Uterus (tissue), 4 donors: ENCODE measurements around the gene MAST2. TPM values are rescaled to one million over a fixed set of nuclear protein-coding genes. Genes with fewer than 3 reads are reported as not detected.
"Not testable (repeated sequence)": the region's sequence is repeated elsewhere in the genome, so short reads cannot be mapped to it uniquely, and the experiment has no call there.

Experiments used
- DNase-seq, 2 donors: peaks; one replicate each; pipeline ENCODE4 v3.0.0-alpha.2; 2019 to 2020
- H3K27ac ChIP-seq, 2 donors: fragments of 200-600 bp; sonication (generic); 1 replicate in 1 of 2; 2 replicates in 1 of 2; pipeline ENCODE4 v1.5.1; 2016 to 2018
- H3K27me3 ChIP-seq, 2 donors: fragments of 200-600 bp; sonication (generic); one replicate each; pipeline ENCODE4 v1.5.1; 2018 to 2019; ENCODE audit warnings: control low read depth in 1 of 2
- H3K36me3 ChIP-seq, 2 donors: fragments of 200-600 bp; sonication (generic); one replicate each; pipeline ENCODE4 v1.5.1; 2019; ENCODE audit warnings: control low read depth in 1 of 2
- H3K4me1 ChIP-seq, 2 donors: fragments of 200-600 bp; sonication (generic); one replicate each; pipeline ENCODE4 v1.5.1; 2018 to 2019; ENCODE audit warnings: control low read depth in 1 of 2
- H3K4me3 ChIP-seq, 2 donors: fragments of 200-600 bp; sonication (generic); 1 replicate in 1 of 2; 2 replicates in 1 of 2; pipeline ENCODE4 v1.5.1; 2018 to 2019; ENCODE audit warnings: mild to moderate bottlenecking in 1 of 2
- H3K9me3 ChIP-seq, 2 donors: fragments of 200-600 bp; sonication (generic); one replicate each; pipeline ENCODE4 v1.5.1; 2019; ENCODE audit warnings: control low read depth in 1 of 2
- POLR2A ChIP-seq, 2 donors: fragments of 450-650 bp; IDR thresholded peaks; one replicate each; pipeline ENCODE4 v1.6.1; 2016; ENCODE audit warnings: antibody characterized with exemption in 2 of 2, mild to moderate bottlenecking in 1 of 2, moderate library complexity in 1 of 2
- intact Hi-C: fragments of 100-400 bp; cut with DNase I; formaldehyde crosslinking; loops from one replicate; pipeline ENCODE4 v1.15.1; 2023; ENCODE audit warnings: low total_unique reads
- total RNA-seq, 4 donors: library from RNA; depleted of rRNA in 3 of 4; stranded (reverse); fragments of >200 nt in 3 of 4; gene quantifications; one replicate each; pipeline versions ENCODE4 v1.1.0 to v1.2.4, GENCODE V29; 2014 to 2023
- TF ChIP-seq, protein P1 (sequence below), 4 experiments: fragments of 200-600 bp in 2 of 4; fragments of 450-650 bp in 2 of 4; sonication (generic) in 2 of 4; IDR thresholded peaks; one replicate each; pipeline ENCODE4 v1.5.1; 2016 to 2019; ENCODE audit warnings: antibody characterized with exemption in 4 of 4, mild to moderate bottlenecking in 2 of 4, moderate library complexity in 1 of 4
- donor health status: DM: yes; HTN: yes; CAD: no.

Gene MAST2
- total RNA-seq, 4 donors from 2014 or later = 12.8 to 52.1 (median 36.3) TPM

DNA sequence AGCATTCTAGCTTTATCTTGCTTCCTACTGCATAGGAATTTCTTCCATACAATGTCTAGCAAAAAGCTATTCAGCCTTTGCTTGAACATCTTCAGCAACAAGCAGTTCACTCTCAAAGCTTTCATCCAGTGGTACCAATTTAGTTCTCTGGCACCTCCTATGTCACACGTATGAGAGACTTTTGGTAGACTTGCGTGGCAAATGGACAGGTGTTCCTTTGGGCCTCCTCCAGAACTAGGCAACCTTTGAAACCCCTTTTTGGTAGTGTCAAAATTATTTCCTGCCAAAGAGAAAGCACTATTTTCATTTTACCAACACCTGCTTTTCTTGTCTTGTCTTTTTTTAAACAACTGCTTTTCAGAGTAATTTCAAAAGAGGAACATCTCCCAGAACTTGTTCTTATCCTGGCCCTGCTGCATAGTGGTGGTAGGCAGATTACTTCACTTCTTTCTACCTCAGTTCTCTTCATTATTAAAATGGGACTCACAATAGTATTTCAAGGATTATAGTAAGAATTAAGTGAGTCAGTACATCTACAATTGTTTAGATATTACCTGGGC lies 122.4 kb downstream of the MAST2 start:
- Histone ChIP-seq H3K4me1 (no peaks in the 10 kb centered on the region), H3K4me3 (no peak overlapping the region), H3K27ac (no peak overlapping the region), H3K9me3 (no peaks in the 10 kb centered on the region), H3K36me3 (no peaks in the 10 kb centered on the region), H3K27me3 (no peaks in the 10 kb centered on the region)
- no peak for DNase-seq
- intact Hi-C loops = no loop called here
- TF ChIP-seq POLR2A (IDR thresholded peaks at IDR 0.05) = no peak
- TF ChIP-seq, protein P1, sequence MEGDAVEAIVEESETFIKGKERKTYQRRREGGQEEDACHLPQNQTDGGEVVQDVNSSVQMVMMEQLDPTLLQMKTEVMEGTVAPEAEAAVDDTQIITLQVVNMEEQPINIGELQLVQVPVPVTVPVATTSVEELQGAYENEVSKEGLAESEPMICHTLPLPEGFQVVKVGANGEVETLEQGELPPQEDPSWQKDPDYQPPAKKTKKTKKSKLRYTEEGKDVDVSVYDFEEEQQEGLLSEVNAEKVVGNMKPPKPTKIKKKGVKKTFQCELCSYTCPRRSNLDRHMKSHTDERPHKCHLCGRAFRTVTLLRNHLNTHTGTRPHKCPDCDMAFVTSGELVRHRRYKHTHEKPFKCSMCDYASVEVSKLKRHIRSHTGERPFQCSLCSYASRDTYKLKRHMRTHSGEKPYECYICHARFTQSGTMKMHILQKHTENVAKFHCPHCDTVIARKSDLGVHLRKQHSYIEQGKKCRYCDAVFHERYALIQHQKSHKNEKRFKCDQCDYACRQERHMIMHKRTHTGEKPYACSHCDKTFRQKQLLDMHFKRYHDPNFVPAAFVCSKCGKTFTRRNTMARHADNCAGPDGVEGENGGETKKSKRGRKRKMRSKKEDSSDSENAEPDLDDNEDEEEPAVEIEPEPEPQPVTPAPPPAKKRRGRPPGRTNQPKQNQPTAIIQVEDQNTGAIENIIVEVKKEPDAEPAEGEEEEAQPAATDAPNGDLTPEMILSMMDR (IDR thresholded peaks at IDR 0.05) = no peak

GRCh38 chr1:45926330-45926729 lies 122.9 kb downstream of the MAST2 start:
- H3K9me3 ChIP-seq = no peaks in the 10 kb centered on the region
- no peak for DNase-seq
- TF ChIP-seq, protein P1 (IDR thresholded peaks at IDR 0.05) = no peak
- no peak for TF ChIP-seq POLR2A (IDR thresholded peaks at IDR 0.05)
- H3K4me3 ChIP-seq = no peak overlapping the region
- H3K27ac ChIP-seq = no peak overlapping the region
- no peaks in the 10 kb centered on the region for H3K27me3 ChIP-seq
- no peaks in the 10 kb centered on the region for H3K4me1 ChIP-seq
- H3K36me3 ChIP-seq = no peaks in the 10 kb centered on the region
- intact Hi-C loops = no loop called here

- H3K9me3 ChIP-seq, H3K27ac ChIP-seq, H3K4me3 ChIP-seq, H3K36me3 ChIP-seq, H3K27me3 ChIP-seq, DNase-seq, H3K4me1 ChIP-seq, intact Hi-C loops: not testable (repeated sequence)
These were observed 124.0 kb downstream of the MAST2 start for GRCh38 chr1:45927231-45927915.

DNA sequence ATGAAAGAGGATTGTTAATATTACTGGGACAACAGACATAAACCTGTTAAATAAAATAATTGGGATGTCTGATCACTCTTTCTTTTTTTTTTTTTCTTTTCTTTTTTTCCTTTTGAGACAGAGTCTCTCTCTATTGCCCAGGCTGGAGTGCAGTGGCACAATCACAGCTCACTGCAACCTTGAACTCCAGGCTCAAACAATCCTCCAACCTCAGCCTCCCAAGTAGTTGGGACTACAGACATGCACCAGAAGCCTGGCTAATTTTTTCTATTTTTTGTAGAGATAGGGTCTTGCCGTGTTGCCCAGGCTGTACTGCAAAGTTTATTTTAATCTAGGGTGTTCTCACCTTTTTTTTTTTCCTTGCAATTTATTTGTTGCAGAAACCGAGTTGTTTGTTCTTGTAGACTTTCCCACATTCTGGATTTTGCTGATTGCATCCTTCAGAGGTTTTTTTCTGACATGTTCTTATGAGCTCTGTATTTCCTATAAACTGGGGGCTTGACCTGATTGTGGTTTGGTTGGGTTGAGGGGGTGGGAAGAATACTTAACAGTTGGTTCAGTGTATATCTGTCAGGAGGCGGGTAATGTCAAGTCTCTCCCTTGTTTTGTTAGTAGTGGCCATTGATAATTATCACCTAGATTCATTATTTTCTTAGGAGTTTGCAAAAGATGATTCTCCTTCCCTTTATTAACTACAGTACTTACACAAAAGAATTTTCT lies 125.2 kb downstream of the MAST2 start:
- Histone ChIP-seq H3K36me3 (no peaks in the 10 kb centered on the region), H3K9me3 (no peaks in the 10 kb centered on the region), H3K4me1 (no peaks in the 10 kb centered on the region), H3K27me3 (no peaks in the 10 kb centered on the region), H3K27ac (no peak overlapping the region), H3K4me3 (no peak overlapping the region)
- TF ChIP-seq, protein P1 (IDR thresholded peaks at IDR 0.05) = no peak
- no peak for TF ChIP-seq POLR2A (IDR thresholded peaks at IDR 0.05)
- intact Hi-C loops = no loop called here
- no peak for DNase-seq

DNA sequence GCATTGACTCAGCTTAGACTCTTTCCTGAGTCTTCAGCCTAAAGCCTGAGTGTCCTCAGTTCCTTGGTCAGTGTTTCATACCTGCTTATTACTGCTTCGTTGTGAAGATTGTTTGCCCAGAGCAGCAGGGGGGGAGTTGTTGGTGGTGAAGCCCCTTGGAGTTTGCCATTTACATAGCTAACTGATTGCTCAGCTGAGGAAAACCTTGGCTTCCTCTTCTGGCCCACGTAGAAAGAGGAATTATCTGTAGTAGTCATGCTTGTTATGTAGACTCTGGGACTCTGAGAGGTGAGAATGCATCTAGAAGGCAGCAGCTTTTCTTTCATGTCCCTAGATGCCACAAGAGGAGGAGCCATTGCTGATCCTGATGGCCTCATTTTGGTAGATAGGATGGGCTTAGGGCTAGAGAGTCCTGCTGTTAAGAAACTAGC lies 125.9 kb downstream of the MAST2 start:
- Histone ChIP-seq H3K9me3 (no peaks in the 10 kb centered on the region), H3K27me3 (no peaks in the 10 kb centered on the region), H3K27ac (no peak overlapping the region), H3K36me3 (no peaks in the 10 kb centered on the region), H3K4me1 (no peaks in the 10 kb centered on the region), H3K4me3 (no peak overlapping the region)
- TF ChIP-seq, protein P1 (IDR thresholded peaks at IDR 0.05) = no peak
- no peak for DNase-seq
- intact Hi-C loops = no loop called here
